Adipocyte (in vitro differentiated cells): ENCODE results near the gene ANKRD2.

ENCODE experiments used
- DNase-seq: peaks from one replicate; pipeline ENCODE4 v3.0.0-alpha.2; 2015; ENCODE audit warnings: low read depth
- H3K27me3 ChIP-seq: replicated peaks from 2 replicates; pipeline ENCODE4 v1.7.0; 2013; ENCODE audit warnings: mild to moderate bottlenecking, low read length, moderate library complexity; ENCODE audit not compliant: control insufficient read depth, insufficient read depth
- H3K36me3 ChIP-seq: 2 replicates; pipeline ENCODE4 v1.7.0; 2013; ENCODE audit warnings: low read length, mild to moderate bottlenecking, moderate library complexity; ENCODE audit not compliant: control insufficient read depth, insufficient read depth, severe bottlenecking
- H3K4me1 ChIP-seq: 2 replicates; pipeline ENCODE4 v1.7.0; 2013; ENCODE audit warnings: mild to moderate bottlenecking, low read length, moderate library complexity; ENCODE audit not compliant: control insufficient read depth, insufficient read depth
- H3K4me3 ChIP-seq: 2 replicates; pipeline ENCODE4 v1.7.0; 2013; ENCODE audit warnings: mild to moderate bottlenecking, low read length, moderate library complexity
- H3K9ac ChIP-seq: 2 replicates; pipeline ENCODE4 v1.7.0; 2013; ENCODE audit warnings: mild to moderate bottlenecking, low read length, moderate library complexity
- H3K9me3 ChIP-seq: 2 replicates; pipeline ENCODE4 v1.7.0; 2013; ENCODE audit warnings: mild to moderate bottlenecking, low read length, moderate library complexity; ENCODE audit not compliant: control insufficient read depth

Gene ANKRD2

GRCh38 chr10:97537186-97537869, 35.3 kb upstream of the ANKRD2 start:
- Histone ChIP-seq H3K9me3 (no peaks in the 10 kb centered on the region), H3K36me3 (no peaks in the 10 kb centered on the region), H3K9ac (no peak overlapping the region), H3K4me3 (no peak overlapping the region), H3K27me3 (no peaks in the 10 kb centered on the region), H3K4me1 (peaks cover 43% of the 10 kb centered on the region)
- no peak for DNase-seq

- Histone ChIP-seq H3K9ac (peak overlapping the region; percentile 67), H3K9me3 (no peaks in the 10 kb centered on the region), H3K4me3 (no peak overlapping the region), H3K4me1 (peaks cover 53% of the 10 kb centered on the region), H3K27me3 (no peaks in the 10 kb centered on the region), H3K36me3 (no peaks in the 10 kb centered on the region)
- peak; percentile 55 for DNase-seq
Measured at GRCh38 chr10:97538411-97538810, 34.2 kb upstream of the ANKRD2 start.

GRCh38 chr10:97538839-97539238, 33.7 kb upstream of the ANKRD2 start:
- Histone ChIP-seq H3K9me3 (no peaks in the 10 kb centered on the region), H3K36me3 (no peaks in the 10 kb centered on the region), H3K9ac (peak overlapping the region; percentile 67), H3K27me3 (no peaks in the 10 kb centered on the region), H3K4me3 (no peak overlapping the region), H3K4me1 (peaks cover 57% of the 10 kb centered on the region)
- DNase-seq, result no peak

GRCh38 chr10:97539523-97540200, 32.9 kb upstream of the ANKRD2 start:
- H3K4me3 ChIP-seq, result no peak overlapping the region
- no peaks in the 10 kb centered on the region for H3K36me3 ChIP-seq
- peak; percentile 87 for DNase-seq
- H3K9me3 ChIP-seq, result no peaks in the 10 kb centered on the region
- peak overlapping the region; percentile 73 for H3K9ac ChIP-seq
- H3K4me1 ChIP-seq, result peaks cover 57% of the 10 kb centered on the region
- H3K27me3 ChIP-seq, result no peaks in the 10 kb centered on the region

- Histone ChIP-seq H3K36me3 (no peaks in the 10 kb centered on the region), H3K9ac (peak overlapping the region; percentile 73), H3K9me3 (no peaks in the 10 kb centered on the region), H3K4me1 (peaks cover 57% of the 10 kb centered on the region), H3K4me3 (peak overlapping the region; percentile 16), H3K27me3 (no peaks in the 10 kb centered on the region)
- DNase-seq, result no peak
Measured at GRCh38 chr10:97540669-97541500, 31.7 kb upstream of the ANKRD2 start.

GRCh38 chr10:97542169-97543024, 30.2 kb upstream of the ANKRD2 start:
- Histone ChIP-seq H3K36me3 (no peaks in the 10 kb centered on the region), H3K9me3 (no peaks in the 10 kb centered on the region), H3K27me3 (no peaks in the 10 kb centered on the region), H3K9ac (peak overlapping the region; percentile 86), H3K4me1 (peaks cover 57% of the 10 kb centered on the region), H3K4me3 (peak overlapping the region; percentile 62)
- peak; percentile 90 for DNase-seq

GRCh38 chr10:97543025-97543546, 29.5 kb upstream of the ANKRD2 start:
- DNase-seq, result peak; percentile 95
- no peaks in the 10 kb centered on the region for H3K9me3 ChIP-seq
- H3K4me1 ChIP-seq, result peaks cover 59% of the 10 kb centered on the region
- no peaks in the 10 kb centered on the region for H3K27me3 ChIP-seq
- H3K36me3 ChIP-seq, result no peaks in the 10 kb centered on the region
- peak overlapping the region; percentile 62 for H3K4me3 ChIP-seq
- peak overlapping the region; percentile 86 for H3K9ac ChIP-seq

DNA sequence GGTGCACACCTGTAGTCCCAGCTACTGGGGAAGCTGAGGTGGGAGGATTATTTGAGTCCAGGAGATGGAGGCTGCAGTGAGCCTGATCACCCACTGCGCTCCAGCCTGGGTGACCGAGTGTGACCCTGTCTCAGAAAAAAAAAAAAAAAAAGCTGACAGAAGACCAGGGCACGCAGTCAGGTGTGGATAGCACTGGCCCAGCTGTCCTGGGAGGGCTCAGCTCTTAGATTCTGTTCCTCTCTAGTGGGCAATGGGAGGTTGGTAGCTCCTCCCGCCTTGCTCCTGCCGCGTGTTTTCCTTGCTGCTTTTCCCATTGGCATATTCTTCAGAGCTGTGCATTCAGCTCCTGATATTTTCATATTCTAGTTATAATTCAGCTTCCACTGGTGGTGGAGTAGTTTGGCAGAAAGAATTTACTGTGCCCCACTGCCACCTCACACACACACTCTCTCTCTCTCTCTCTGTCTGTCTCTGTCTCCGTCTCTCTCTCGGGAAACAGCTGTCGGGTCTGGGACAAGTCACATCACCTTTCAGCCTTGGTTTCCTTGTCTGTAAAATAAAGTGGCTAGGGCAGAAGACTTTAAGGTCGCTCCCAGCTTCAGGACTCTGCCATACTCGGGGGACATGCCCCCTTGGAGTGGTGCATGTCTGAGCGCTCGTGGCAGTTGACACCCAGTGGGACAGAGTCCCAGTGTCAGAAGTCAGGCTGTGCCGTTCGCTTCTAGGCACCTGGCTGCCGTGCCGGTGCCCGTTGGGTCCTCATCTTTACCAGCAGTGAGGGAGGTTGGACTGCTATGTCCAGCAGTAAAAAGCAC, 25.9 kb upstream of the ANKRD2 start:
- Histone ChIP-seq H3K9me3 (no peaks in the 10 kb centered on the region), H3K4me3 (no peak overlapping the region), H3K27me3 (no peaks in the 10 kb centered on the region), H3K4me1 (peaks cover 47% of the 10 kb centered on the region), H3K9ac (no peak overlapping the region), H3K36me3 (no peaks in the 10 kb centered on the region)
- no peak for DNase-seq

- Histone ChIP-seq H3K36me3 (no peaks in the 10 kb centered on the region), H3K27me3 (no peaks in the 10 kb centered on the region), H3K9me3 (no peaks in the 10 kb centered on the region), H3K4me1 (peaks cover 42% of the 10 kb centered on the region), H3K4me3 (no peak overlapping the region), H3K9ac (no peak overlapping the region)
- no peak for DNase-seq
Measured at GRCh38 chr10:97547271-97547600, 25.3 kb upstream of the ANKRD2 start.

- peak overlapping the region; percentile 8 for H3K9ac ChIP-seq
- H3K27me3 ChIP-seq, result no peaks in the 10 kb centered on the region
- H3K4me3 ChIP-seq, result no peak overlapping the region
- H3K9me3 ChIP-seq, result no peaks in the 10 kb centered on the region
- H3K4me1 ChIP-seq, result peaks cover 41% of the 10 kb centered on the region
- H3K36me3 ChIP-seq, result no peaks in the 10 kb centered on the region
- DNase-seq, result no peak
Measured at GRCh38 chr10:97547962-97548361, 24.6 kb upstream of the ANKRD2 start.
